SK-N-SH (cell line): ENCODE data around the gene MYO16. TPM values are rescaled to one million over a fixed set of nuclear protein-coding genes. Genes with fewer than 3 reads are reported as not detected.
A peak's percentile ranks its signal among the peaks of the same experiment; 100 is the strongest.

ENCODE experiments used
- CTCF ChIA-PET: fragments of 300-600, 350-600 bp; formaldehyde crosslinking; extraction: SDS; loops from one replicate; lab custom pipeline; 2021; lab: Yijun Ruan, JAX
- POLR2A ChIA-PET: fragments of 350-600 bp; sonication (Branson Sonifier 250); formaldehyde crosslinking; extraction: SDS; loops from one replicate; lab custom pipeline; 2020; ENCODE audit warnings: antibody characterized with exemption, inconsistent platforms; lab: Yijun Ruan, JAX
- DNase-seq: peaks from one replicate; pipeline ENCODE4 v3.0.0; 2012
- H2AFZ ChIP-seq: fragments of 200-600 bp; sonication (generic); 2 replicates; pipeline ENCODE4 v1.8.1; 2016; ENCODE audit warnings: antibody characterized with exemption, mild to moderate bottlenecking, low read depth
- H3F3A ChIP-seq: fragments of 200-600 bp; sonication (generic); replicated peaks from 2 replicates; pipeline ENCODE3; 2016; ENCODE audit warnings: antibody characterized with exemption, mild to moderate bottlenecking; ENCODE audit not compliant: insufficient read depth
- H3K27ac ChIP-seq, 2 experiments: fragments of 200-500 bp in 1 of 2; fragments of 200-600 bp in 1 of 2; sonication (Bioruptor generic) in 1 of 2; sonication (generic), shearing (Covaris generic) in 1 of 2; 2 replicates each; pipeline versions ENCODE4 v1.5.1 to v1.6.1; 2014 to 2016; ENCODE audit warnings: low read depth in 2 of 2, inconsistent platforms in 1 of 2, low read length in 1 of 2, mild to moderate bottlenecking in 1 of 2, mixed read lengths in 1 of 2
- H3K27me3 ChIP-seq: fragments of 200-600 bp; sonication (generic), shearing (Covaris generic); 2 replicates; pipeline ENCODE4 v1.6.1; 2016; ENCODE audit warnings: mixed run types; ENCODE audit not compliant: insufficient read depth
- H3K36me3 ChIP-seq, 2 experiments: fragments of 200-500 bp in 1 of 2; fragments of 200-600 bp in 1 of 2; sonication (Bioruptor generic) in 1 of 2; sonication (generic) in 1 of 2; replicated peaks in 1 of 2; 2 replicates each; pipeline versions ENCODE3 to v1.5.1; 2014 to 2016; ENCODE audit warnings: low read length in 1 of 2, mild to moderate bottlenecking in 1 of 2; ENCODE audit not compliant: insufficient read depth in 2 of 2, control insufficient read depth in 1 of 2
- H3K4me1 ChIP-seq, 2 experiments: fragments of 200-500 bp in 1 of 2; fragments of 200-600 bp in 1 of 2; sonication (Bioruptor generic) in 1 of 2; sonication (generic), shearing (Covaris generic) in 1 of 2; 2 replicates each; pipeline versions ENCODE4 v1.5.1 to v1.6.1; 2014 to 2016; ENCODE audit warnings: low read depth in 1 of 2, low read length in 1 of 2, mixed run types in 1 of 2; ENCODE audit not compliant: insufficient read depth in 2 of 2, control insufficient read depth in 1 of 2
- H3K4me2 ChIP-seq: fragments of 200-600 bp; sonication (generic), shearing (Covaris generic); 2 replicates; pipeline ENCODE4 v1.6.1; 2017; ENCODE audit warnings: mixed run types
- H3K4me3 ChIP-seq, 2 experiments: fragments of 200-500 bp in 1 of 2; fragments of 200-600 bp in 1 of 2; sonication (Bioruptor generic) in 1 of 2; sonication (generic), shearing (Covaris generic) in 1 of 2; 2 replicates each; pipeline versions ENCODE4 v1.5.1 to v1.8.1; 2014 to 2016; ENCODE audit warnings: low read depth in 2 of 2, inconsistent platforms in 1 of 2, low read length in 1 of 2, mild to moderate bottlenecking in 1 of 2, mixed read lengths in 1 of 2, moderate library complexity in 1 of 2
- H3K79me2 ChIP-seq: fragments of 200-600 bp; sonication (generic); 2 replicates; pipeline ENCODE4 v1.8.1; 2017; ENCODE audit warnings: mild to moderate bottlenecking; ENCODE audit not compliant: insufficient read depth
- H3K9ac ChIP-seq: fragments of 200-600 bp; sonication (generic); 2 replicates; pipeline ENCODE4 v1.6.1; 2017; ENCODE audit warnings: mixed run types
- H3K9me2 ChIP-seq: fragments of 200-600 bp; sonication (generic); 2 replicates; pipeline ENCODE4 v1.6.1; 2017; ENCODE audit warnings: mixed run types
- H3K9me3 ChIP-seq: fragments of 200-600 bp; sonication (generic); 2 replicates; pipeline ENCODE4 v1.6.1; 2017; ENCODE audit warnings: mixed run types, mild to moderate bottlenecking, moderate library complexity
- H4K20me1 ChIP-seq: fragments of 200-600 bp; sonication (generic); 2 replicates; pipeline ENCODE4 v1.6.1; 2017; ENCODE audit warnings: mild to moderate bottlenecking, mixed run types; ENCODE audit not compliant: insufficient read depth
- CHD2 ChIP-seq: fragments of 150-350 bp; IDR thresholded peaks from 2 replicates; pipeline ENCODE4 v1.6.1; 2018; ENCODE audit warnings: low read length; ENCODE audit not compliant: partially characterized antibody
- ELF1 ChIP-seq: IDR thresholded peaks from 2 replicates; pipeline ENCODE4 v1.4.0; 2012
- EP300 ChIP-seq, 2 experiments: IDR thresholded peaks; 2 replicates each; pipeline versions ENCODE4 v1.4.0 to v1.6.1; 2012; ENCODE audit warnings: borderline replicate concordance in 1 of 2, low read depth in 1 of 2, low read length in 1 of 2
- EZH2phosphoT487 ChIP-seq: fragments of 200-600 bp; sonication (generic); IDR thresholded peaks from 2 replicates; pipeline ENCODE4 v1.6.1; 2017; ENCODE audit warnings: low read depth, mixed run types, mild to moderate bottlenecking, antibody characterized with exemption, moderate library complexity, borderline replicate concordance
- FOSL2 ChIP-seq: IDR thresholded peaks from 2 replicates; pipeline ENCODE4 v1.4.0; 2012; ENCODE audit warnings: low read depth, mild to moderate bottlenecking, moderate library complexity, borderline replicate concordance
- FOXJ3 ChIP-seq: sonication (generic); formaldehyde crosslinking; IDR thresholded peaks from 2 replicates; pipeline ENCODE4 v1.5.1; 2020; ENCODE audit warnings: mild to moderate bottlenecking, missing genetic modification reagents
- GATA2 ChIP-seq: sonication (generic); formaldehyde crosslinking; IDR thresholded peaks from 2 replicates; pipeline ENCODE4 v1.5.0; 2020; ENCODE audit warnings: mild to moderate bottlenecking, missing genetic modification reagents
- MXI1 ChIP-seq: IDR thresholded peaks from 2 replicates; pipeline ENCODE4 v1.6.1; 2012; ENCODE audit warnings: mild to moderate bottlenecking, low read depth, low read length, improper control_type of control experiment
- NFIC ChIP-seq: IDR thresholded peaks from 2 replicates; pipeline ENCODE4 v1.4.0; 2012; ENCODE audit warnings: borderline replicate concordance
- NRF1 ChIP-seq: IDR thresholded peaks from 2 replicates; pipeline ENCODE4 v1.6.1; 2012; ENCODE audit warnings: low read depth, mild to moderate bottlenecking, low read length
- POLR2AphosphoS5 ChIP-seq: IDR thresholded peaks from 2 replicates; pipeline ENCODE4 v1.6.1; 2012; ENCODE audit warnings: low read depth, low read length
- RCOR1 ChIP-seq: fragments of 150-350 bp; IDR thresholded peaks from 2 replicates; pipeline ENCODE4 v1.6.1; 2017; ENCODE audit warnings: antibody characterized with exemption, low read length
- SMC3 ChIP-seq: IDR thresholded peaks from 2 replicates; pipeline ENCODE4 v1.6.1; 2012; ENCODE audit warnings: low read depth, low read length, improper control_type of control experiment
- TAF1 ChIP-seq: IDR thresholded peaks from 2 replicates; pipeline ENCODE4 v1.6.1; 2012; ENCODE audit warnings: low read depth, mild to moderate bottlenecking, low read length, moderate library complexity, borderline replicate concordance
- TCF12 ChIP-seq: IDR thresholded peaks from 2 replicates; pipeline ENCODE4 v1.4.0; 2012
- YY1 ChIP-seq: IDR thresholded peaks from 2 replicates; pipeline ENCODE4 v1.4.0; 2012; ENCODE audit warnings: low read depth, mild to moderate bottlenecking
- WGBS: methylation state at CpG from one replicate; pipeline ENCODE4 v1.1.6; 2017; ENCODE audit warnings: low lambda C conversion rate; 5-methylcytosine and 5-hydroxymethylcytosine counted together
- polyA plus RNA-seq, 3 experiments: library from polyadenylated mRNA; depleted of rRNA; stranded (reverse); fragments of >200 nt; gene quantifications; 2 replicates each; pipeline ENCODE4 v1.2.3, GENCODE V29; 2012
- TF ChIP-seq, protein P1 (sequence below): fragments of 200-600 bp; sonication (generic); IDR thresholded peaks from 2 replicates; pipeline ENCODE4 v1.6.1; 2017; ENCODE audit warnings: antibody characterized with exemption, mild to moderate bottlenecking, moderate library complexity

MYO16 gene
- polyA plus RNA-seq, 1 of the 3 experiments (the other 2 are of a cell fraction) = 0.07 TPM

DNA sequence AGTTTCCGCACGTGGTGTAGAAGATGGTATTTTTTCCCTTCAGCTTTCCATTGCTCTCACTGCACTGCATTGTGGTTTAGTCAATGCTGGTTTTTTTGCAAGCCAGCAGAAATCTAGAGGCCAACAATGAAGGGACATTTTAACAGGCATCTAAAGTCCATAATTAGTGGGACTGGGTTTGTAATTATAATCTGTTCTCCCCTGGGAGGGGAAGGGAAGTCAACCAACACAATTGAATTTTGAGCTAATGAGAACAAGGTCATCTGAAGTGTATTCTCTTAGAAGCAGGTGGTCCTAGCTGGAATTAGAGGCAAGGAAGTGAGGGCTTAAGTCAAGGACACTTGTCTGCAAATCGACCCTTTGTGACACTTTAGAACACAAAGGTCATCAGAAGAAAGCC, 156.4 kb downstream of the MYO16 start (continued):
- no peak for TF ChIP-seq TAF1

DNA sequence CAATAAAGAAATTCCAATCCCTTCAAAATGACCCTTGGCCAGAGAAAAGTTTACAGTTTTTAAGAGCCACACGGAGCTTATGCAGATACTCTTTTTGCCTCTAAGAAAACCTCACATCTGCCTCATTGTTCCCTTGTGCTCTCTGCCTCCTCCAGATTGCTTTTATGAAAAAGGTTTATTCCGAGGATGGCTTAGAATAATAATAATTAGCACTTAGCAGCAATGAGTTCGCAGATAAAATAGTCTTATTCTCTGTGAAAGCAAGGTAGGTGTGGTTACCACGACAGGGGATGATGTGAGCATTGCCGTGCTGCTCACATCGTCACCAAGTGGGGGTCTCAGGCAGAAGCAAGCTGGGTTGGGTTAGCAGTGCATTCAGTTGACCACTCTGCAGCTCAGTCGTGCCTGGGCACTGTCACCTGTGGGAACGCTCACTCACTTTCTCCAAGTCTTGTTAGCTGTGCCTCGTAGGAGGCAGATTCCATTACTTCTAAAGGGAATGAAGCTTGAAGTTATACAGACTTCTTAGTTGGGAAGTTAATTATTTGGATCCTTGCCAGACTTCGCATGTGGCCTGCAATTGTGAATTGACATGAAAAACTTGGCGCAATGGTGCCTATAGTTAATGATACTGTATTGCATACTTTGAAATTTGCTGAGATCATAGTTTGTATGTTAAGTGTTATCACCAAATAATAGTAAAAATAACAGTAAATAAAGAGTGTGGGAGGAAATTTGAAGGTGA, 157.2 kb downstream of the MYO16 start:
- POLR2A ChIA-PET = no interaction called here
- H3K27ac ChIP-seq = no peak overlapping the region; a peak in 1 of 4 replicates
- H3K9me2 ChIP-seq = no peaks in the 10 kb centered on the region
- H3K36me3 ChIP-seq = no peaks in the 10 kb centered on the region
- H3K27me3 ChIP-seq = no peaks in the 10 kb centered on the region
- no peak overlapping the region for H3K4me2 ChIP-seq
- CTCF ChIA-PET = interaction anchor here (1.4 to 3.6 kb wide), 2 partner anchors 109 to 177 kb away, joined by 4 to 11 read pairs; no protein-coding TSS in a partner anchor
- H2AFZ ChIP-seq = no peak overlapping the region
- H3K9ac ChIP-seq = no peak overlapping the region
- H3F3A ChIP-seq = no peaks in the 10 kb centered on the region
- H3K9me3 ChIP-seq = no peaks in the 10 kb centered on the region
- WGBS = 30% methylated on average over 11 of the region's 11 CpGs
- H4K20me1 ChIP-seq = no peaks in the 10 kb centered on the region
- DNase-seq = no peak
- H3K4me1 ChIP-seq = peaks cover 0 to 18% of the 10 kb centered on the region in 2 experiments; a peak in 2 of 4 replicates
- H3K79me2 ChIP-seq = no peaks in the 10 kb centered on the region
- no peak overlapping the region for H3K4me3 ChIP-seq
- TF ChIP-seq GATA2 (0 out of 2 replicates have a peak, but pooled peaks have one; percentile 9), RCOR1 (peak; percentile 15; the same call in 1 of the 2 replicates), SMC3 (no peak)

DNA sequence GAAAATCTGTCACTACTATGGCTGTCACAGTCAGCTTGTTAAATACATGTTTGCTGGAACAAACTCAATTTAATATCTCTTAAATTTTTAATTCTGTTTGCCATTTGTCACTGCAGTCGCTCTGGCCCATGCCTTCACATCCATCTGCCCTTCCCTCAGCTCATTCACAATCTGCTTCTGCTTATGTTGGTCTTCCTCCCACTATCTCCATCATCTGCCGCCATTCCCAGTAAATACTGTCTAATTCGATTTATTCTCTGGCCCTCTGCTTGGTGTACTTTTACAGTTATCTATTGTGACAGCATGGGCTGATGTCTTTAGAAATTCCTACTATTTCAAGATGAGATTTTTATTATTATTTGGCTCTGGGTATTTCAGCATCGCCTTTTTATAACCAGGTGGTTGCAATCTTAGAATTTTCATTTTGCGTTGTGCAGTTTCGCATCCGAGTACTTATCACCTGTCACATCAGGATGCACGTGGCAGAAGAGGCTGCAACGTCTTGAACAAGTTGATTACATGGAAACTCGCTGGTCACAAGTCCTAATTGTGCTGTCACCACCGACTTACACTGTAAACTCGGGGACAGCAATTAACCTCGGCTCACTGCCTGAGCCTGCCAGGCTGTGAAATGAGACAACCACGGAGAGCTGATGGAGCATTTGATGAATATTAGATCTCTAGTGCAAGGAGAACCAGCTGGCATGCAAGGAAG, 158.4 kb downstream of the MYO16 start:
- Histone ChIP-seq H3K36me3 (no peaks in the 10 kb centered on the region), H3K4me2 (no peak overlapping the region), H3K27me3 (no peaks in the 10 kb centered on the region), H3K9ac (no peak overlapping the region), H3K79me2 (no peaks in the 10 kb centered on the region), H3K4me1 (peaks cover 0 to 18% of the 10 kb centered on the region in 2 experiments; a peak in 2 of 4 replicates), H3K9me3 (no peaks in the 10 kb centered on the region), H3F3A (no peaks in the 10 kb centered on the region), H3K27ac (peak overlapping the region in 1 of 2 experiments; percentile 70; a peak in 2 of 4 replicates), H4K20me1 (no peaks in the 10 kb centered on the region), H3K4me3 (peak overlapping the region in 1 of 2 experiments; percentile 17; a peak in 1 of 4 replicates), H2AFZ (no peak overlapping the region), H3K9me2 (no peaks in the 10 kb centered on the region)
- POLR2A ChIA-PET = no interaction called here
- CTCF ChIA-PET = interaction anchor here (1.1 to 3.6 kb wide), 3 partner anchors 12 to 179 kb away, joined by 4 to 11 read pairs (median 4); no protein-coding TSS in a partner anchor
- 0 out of 2 replicates have a peak, but pooled peaks have one; percentile 19 for TF ChIP-seq POLR2AphosphoS5
- peak; percentile 74; the same call in 1 of the 2 replicates for TF ChIP-seq MXI1
- no peak for TF ChIP-seq YY1
- peak; percentile 95 for TF ChIP-seq RCOR1
- TF ChIP-seq, protein P1, sequence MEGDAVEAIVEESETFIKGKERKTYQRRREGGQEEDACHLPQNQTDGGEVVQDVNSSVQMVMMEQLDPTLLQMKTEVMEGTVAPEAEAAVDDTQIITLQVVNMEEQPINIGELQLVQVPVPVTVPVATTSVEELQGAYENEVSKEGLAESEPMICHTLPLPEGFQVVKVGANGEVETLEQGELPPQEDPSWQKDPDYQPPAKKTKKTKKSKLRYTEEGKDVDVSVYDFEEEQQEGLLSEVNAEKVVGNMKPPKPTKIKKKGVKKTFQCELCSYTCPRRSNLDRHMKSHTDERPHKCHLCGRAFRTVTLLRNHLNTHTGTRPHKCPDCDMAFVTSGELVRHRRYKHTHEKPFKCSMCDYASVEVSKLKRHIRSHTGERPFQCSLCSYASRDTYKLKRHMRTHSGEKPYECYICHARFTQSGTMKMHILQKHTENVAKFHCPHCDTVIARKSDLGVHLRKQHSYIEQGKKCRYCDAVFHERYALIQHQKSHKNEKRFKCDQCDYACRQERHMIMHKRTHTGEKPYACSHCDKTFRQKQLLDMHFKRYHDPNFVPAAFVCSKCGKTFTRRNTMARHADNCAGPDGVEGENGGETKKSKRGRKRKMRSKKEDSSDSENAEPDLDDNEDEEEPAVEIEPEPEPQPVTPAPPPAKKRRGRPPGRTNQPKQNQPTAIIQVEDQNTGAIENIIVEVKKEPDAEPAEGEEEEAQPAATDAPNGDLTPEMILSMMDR = no peak
- peak; percentile 27; the same call in 1 of the 2 replicates for TF ChIP-seq TCF12
- no peak for TF ChIP-seq NRF1
- peak; percentile 60 for TF ChIP-seq CHD2
- no peak for TF ChIP-seq FOSL2
- peak in 1 of 2 experiments; percentile 85; a peak in 2 of 4 replicates for TF ChIP-seq EP300 (IDR thresholded peaks at IDR 0.05; ENCODE audit: borderline replicate concordance in 1 of 2, low read depth in 1 of 2, low read length in 1 of 2)
- TF ChIP-seq FOXJ3 = peak; percentile 86
- no peak for TF ChIP-seq ELF1
- no peak for TF ChIP-seq EZH2phosphoT487
- no peak for TF ChIP-seq NFIC
- peak; percentile 98 for TF ChIP-seq GATA2
- peak; percentile 70 for DNase-seq
- WGBS = 2% methylated on average over 14 of the region's 14 CpGs
